Measurements from ENCODE around the gene KCTD11.
"Not testable (repeated sequence)": the region's sequence is repeated elsewhere in the genome, so short reads cannot be mapped to it uniquely, and the experiment has no call there.

Gene KCTD11

GRCh38 chr17:7346761-7347614, 5.0 kb upstream of the KCTD11 start:
- no peak for DNase-seq (ENCODE audit: low read depth)

- no peak for DNase-seq (ENCODE audit: low read depth)
Observed at GRCh38 chr17:7347630-7348477, 4.1 kb upstream of the KCTD11 start.

- no peak for DNase-seq (ENCODE audit: low read depth)
Observed at GRCh38 chr17:7348478-7349242, 3.3 kb upstream of the KCTD11 start.

GRCh38 chr17:7352503-7352889, 534 bp downstream of the KCTD11 start:
- DNase-seq (ENCODE audit: low read depth): no peak

GRCh38 chr17:7352910-7353635, 1.1 kb downstream of the KCTD11 start:
- no peak for DNase-seq (ENCODE audit: low read depth)

GRCh38 chr17:7354262-7354843, 2.4 kb downstream of the KCTD11 start:
- no peak for DNase-seq (ENCODE audit: low read depth)

- DNase-seq (ENCODE audit: low read depth): no peak
Observed at GRCh38 chr17:7355053-7355452, 3.1 kb downstream of the KCTD11 start, which contains the start of gene TMEM95. Gene TMEM95 (plus strand): TSS chr17:7355156. CDS start chr17:7355205, 49 bp downstream.

GRCh38 chr17:7355573-7355972, 3.6 kb downstream of the KCTD11 start:
- no peak for DNase-seq (ENCODE audit: low read depth)

GRCh38 chr17:7356072-7356549, 4.1 kb downstream of the KCTD11 start:
- DNase-seq (ENCODE audit: low read depth): peak; percentile 66

GRCh38 chr17:7356756-7357155, 4.8 kb downstream of the KCTD11 start:
- no peak for DNase-seq (ENCODE audit: low read depth)

GRCh38 chr17:7357381-7357780, 5.4 kb downstream of the KCTD11 start:
- no peak for DNase-seq (ENCODE audit: low read depth)

- DNase-seq (ENCODE audit: low read depth): no peak
Observed at GRCh38 chr17:7361906-7362305, 9.9 kb downstream of the KCTD11 start.

GRCh38 chr17:7363311-7363710, 11.3 kb downstream of the KCTD11 start:
- DNase-seq (ENCODE audit: low read depth): no peak

- not testable (repeated sequence) for DNase-seq (ENCODE audit: low read depth)
Observed at GRCh38 chr17:7365963-7366362, 14.0 kb downstream of the KCTD11 start.

GRCh38 chr17:7367083-7367482, 15.1 kb downstream of the KCTD11 start:
- no peak for DNase-seq (ENCODE audit: low read depth)

GRCh38 chr17:7367918-7368598, 16.1 kb downstream of the KCTD11 start:
- DNase-seq (ENCODE audit: low read depth): no peak

GRCh38 chr17:7368599-7368994, 16.6 kb downstream of the KCTD11 start:
- DNase-seq (ENCODE audit: low read depth): not testable (repeated sequence)

GRCh38 chr17:7369825-7370224, 17.9 kb downstream of the KCTD11 start:
- DNase-seq (ENCODE audit: low read depth): no peak

- DNase-seq (ENCODE audit: low read depth): no peak
Observed at GRCh38 chr17:7370853-7371252, 18.9 kb downstream of the KCTD11 start.

- no peak for DNase-seq (ENCODE audit: low read depth)
Observed at GRCh38 chr17:7374353-7374752, 22.4 kb downstream of the KCTD11 start.
